NCI-H1930 (cell line): Measurements from ENCODE around the gene DAG1.

Experiments
- DNase-seq, 2 experiments: peaks; one replicate each; lab custom pipeline; 2025; lab: John Stamatoyannopoulos, UW

Gene DAG1

DNA sequence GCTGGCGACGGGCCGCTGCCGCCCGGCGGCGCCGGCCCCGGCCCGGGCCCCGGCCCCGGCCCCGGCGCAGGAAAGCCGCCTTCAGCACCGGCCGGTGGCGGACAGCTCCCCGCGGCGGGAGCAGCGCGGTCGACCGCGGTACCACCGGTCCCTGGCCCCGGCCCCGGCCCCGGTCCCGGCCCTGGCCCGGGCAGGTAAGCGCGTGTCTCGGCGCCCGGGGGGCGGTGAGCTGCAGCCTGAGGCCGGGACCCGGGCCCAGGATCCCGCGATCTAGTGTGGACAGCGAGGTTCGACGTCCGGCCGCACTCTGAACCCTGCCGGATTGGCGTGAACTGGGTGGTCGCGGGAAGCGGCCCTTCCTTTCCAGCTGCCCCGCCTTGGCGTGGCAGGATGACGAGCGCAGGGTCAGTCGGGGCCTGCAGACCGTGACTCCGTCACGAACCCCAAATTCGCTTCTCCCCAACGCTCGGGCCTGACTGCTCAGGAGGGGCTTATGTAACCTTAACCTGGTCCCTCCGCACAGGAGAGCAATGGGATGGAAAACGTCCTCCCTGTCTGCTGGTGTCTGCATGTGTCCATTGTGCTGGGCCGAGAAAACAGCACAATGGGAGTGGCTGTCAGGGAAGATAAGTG, 84.7 kb downstream of the DAG1 start:
- DNase-seq = no peak

DNA sequence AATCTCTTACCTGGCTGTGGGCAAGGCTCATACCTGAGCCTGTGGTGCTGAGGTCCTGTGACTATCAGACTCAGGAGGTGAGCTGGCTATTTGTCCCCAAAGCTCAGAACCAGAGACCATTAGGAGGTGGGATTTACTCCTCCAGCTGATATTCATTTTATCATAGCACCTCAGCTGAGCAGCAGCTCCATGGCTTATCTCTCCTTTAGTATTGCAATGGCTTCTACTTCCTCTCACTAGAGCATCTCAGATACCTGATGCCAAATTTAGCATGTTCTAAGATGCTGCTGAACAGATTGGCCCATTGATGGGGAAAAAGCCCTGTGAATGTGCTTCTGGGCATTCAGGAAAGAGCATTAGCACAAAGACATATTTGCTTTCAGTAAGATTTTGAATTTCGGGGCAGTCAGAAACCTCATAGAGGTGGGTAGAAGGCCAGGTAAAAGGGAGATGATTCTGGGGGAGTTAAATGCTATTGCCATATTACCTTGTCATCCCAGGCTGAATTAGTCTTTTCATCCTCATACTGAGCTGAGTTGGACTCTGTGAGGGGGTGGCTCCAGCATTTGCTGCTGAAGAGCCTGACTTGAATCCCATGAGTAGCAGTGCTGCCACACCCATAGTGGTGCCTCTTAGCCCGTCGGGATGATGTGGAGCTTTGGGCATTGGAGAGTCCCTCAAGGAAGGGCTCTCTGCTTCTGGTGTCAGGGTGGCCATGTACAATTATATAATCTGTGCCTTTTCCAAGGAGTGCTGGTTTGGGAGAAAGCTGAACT, 86.6 kb downstream of the DAG1 start:
- DNase-seq = no peak

DNA sequence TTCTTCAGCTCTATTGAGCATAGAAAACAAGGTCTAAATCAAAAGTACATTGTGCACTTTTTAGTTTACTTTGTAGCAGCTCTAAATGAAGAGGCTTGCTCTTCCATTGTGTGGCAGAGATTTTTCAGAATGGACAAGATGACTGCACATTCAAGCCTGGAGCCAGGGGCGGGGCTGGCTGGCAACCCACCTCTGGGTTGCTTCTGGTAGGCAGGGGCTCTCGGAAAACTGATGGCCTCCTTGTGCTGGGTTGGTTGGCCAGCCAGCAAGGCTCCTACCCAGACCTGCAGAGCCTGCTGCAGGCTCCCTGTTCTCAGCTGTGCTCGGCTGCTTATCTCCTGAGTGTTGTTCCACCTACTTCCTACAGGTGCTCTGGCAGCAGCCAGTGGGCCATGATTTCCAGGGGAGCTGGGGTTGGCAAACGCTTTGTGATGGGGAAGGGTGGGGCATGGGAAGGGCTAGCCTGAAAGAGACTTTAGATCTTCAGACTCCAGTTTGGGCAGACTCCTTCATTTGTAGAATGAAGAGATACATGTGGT, 93.0 kb downstream of the DAG1 start:
- DNase-seq = no peak

DNA sequence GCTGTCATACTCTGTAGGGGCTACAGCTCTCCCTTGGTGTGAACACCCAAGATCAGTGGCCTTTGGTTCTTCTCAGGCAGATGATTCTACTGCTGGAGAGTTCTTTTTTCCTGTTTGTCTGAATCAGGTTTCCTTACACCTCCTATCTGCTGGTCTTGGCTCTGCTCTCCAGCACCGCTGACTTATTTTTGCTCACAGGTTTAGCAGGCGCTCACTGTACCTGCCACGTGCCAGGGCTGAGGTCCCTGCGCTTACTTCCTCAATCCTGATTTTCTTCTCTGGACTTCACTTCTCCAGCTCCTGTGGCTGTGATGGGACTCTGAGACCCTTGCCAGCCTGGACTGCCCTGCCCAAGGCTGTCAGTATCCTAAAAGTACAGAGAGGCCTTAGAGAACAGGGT, 93.7 kb downstream of the DAG1 start:
- DNase-seq = no peak

DNA sequence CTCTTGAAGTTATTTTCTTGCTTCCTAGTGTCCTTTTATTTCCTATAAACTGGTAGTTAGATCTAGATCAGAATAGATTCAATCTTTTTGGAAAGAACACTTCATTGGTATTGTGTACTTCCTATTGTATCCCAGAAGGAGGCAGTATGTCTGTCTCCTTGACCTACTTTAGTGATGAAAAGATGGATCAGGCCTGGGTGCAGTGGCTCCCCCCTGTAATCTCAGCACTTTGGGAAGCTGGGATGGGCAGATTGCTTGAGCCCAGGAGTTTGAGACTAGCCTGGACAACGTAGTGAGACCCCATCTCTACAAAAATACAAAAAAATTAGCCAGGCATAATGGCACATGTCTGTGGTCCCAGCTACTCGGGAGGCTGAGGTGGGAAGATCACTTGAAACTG, 96.2 kb downstream of the DAG1 start:
- no peak for DNase-seq

DNA sequence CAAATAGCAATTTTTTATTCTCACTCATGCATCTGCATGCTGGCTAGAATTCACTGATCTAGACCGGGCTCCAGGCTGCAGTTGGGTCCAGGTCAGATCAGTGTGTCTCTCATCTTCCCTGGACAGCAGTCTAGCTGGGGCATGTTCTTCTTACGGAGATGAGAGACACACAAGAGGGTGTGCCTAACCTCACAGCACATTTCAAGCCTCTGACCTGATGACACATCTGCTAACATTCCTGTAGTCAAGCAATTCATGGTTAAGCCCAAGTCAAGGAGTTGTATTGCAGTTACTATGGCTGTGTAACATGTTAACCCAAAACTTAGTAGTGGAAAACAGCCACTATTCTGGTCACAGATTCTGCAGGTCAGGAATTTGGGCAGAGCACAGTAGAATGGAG, 97.3 kb downstream of the DAG1 start:
- DNase-seq = no peak

DNA sequence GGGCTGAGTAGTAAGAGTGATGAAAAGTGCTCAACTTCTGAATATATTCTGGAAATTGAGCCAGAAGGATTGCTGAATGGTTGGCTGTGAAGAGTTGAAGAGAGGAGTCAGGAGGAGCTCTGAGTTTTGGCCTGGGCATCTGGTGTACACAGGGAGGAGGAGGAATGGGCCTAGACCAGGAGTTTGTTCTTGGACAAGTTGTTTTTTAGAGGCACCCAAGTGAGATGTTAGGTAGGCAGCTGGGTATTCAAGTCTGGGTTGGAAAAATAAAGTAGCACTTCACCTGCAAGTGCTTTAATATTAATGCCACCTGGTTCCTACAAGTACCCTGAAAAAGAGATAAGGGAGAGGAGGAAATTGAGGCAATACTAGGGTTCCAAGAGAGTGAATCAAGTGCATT, 98.9 kb downstream of the DAG1 start:
- no peak for DNase-seq

DNA sequence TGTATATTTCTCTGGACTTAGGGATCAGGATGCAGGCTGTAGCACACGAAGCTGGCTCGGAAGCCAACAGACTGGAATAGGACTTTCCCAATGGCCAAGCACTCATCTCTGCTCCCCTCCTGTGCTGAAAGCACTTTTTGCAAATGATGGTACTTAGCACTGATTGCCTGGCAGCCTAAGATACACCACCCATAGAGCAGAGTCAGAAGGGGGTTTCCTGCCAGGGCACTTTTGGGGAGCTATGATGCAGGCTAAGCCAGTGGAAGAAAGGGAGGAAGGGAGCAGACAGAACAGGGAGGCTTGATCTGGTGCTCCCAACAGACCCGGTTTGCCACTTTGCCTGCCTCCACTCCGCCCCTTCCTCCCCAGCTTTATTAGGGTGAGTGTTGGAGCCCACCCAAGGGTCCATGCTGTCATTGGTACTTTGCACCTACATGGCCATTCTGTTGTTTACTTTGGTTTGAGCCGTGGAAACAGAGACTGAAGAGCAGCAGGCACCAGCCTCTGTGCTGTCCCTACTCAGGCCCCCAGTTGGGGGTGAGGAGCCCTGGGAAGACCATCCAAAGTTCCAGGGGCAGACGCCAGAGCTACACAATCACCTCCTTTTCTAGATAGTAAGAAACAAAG, 100.1 kb downstream of the DAG1 start:
- DNase-seq = no peak

DNA sequence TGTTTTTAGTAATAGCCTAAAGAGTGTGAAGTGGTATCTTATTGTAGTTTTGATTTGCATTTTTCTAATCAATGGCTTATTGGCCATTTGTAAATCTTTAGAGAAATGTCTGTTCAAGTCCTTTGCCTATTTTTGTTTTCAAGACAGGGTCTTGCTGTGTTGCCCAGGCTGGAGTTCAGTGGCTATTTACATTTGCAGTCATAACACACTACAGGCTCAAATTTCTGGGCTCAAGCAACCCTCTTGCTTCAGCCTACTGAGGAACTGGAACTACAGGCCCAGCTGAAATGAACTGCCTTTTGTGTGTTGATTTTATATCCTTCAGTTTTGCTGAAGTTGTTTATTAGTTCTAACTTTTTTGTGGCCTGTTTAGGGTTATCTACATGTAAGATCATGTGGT, 112.1 kb downstream of the DAG1 start:
- no peak for DNase-seq
